Ramos (cell line): ENCODE results near the gene RUFY1.
"Not testable (repeated sequence)": the region's sequence is repeated elsewhere in the genome, so short reads cannot be mapped to it uniquely, and the experiment has no call there.

Source experiments
- in situ Hi-C: fragments of 300-500 bp; cut with MboI; formaldehyde crosslinking; loops from one replicate; pipeline ENCODE4 v1.14.3; 2022; ENCODE audit warnings: low sequenced_read_pairs; ENCODE audit not compliant: unreplicated experiment

The RUFY1 gene

GRCh38 chr5:179657302-179658178, 107.2 kb downstream of the RUFY1 start:
- in situ Hi-C loops = not testable (repeated sequence)

- in situ Hi-C loops = not testable (repeated sequence)
Measured at GRCh38 chr5:179658179-179658856, 108.0 kb downstream of the RUFY1 start.
